ENCODE results near the gene CPB2. TPM values are rescaled to one million over a fixed set of nuclear protein-coding genes. Genes with fewer than 3 reads are reported as not detected.

Gene CPB2
- total and polyA plus RNA-seq, 4 donors: not detected

GRCh38 chr13:46010148-46010547, 94.7 kb downstream of the CPB2 start:
- H3K27me3 ChIP-seq (ENCODE audit: control insufficient read depth in 1 of 2, insufficient read depth in 2 of 2, low read length in 1 of 2): no peaks in the 10 kb centered on the region
- intact Hi-C loops (cut with DNase I): no loop called here
- peaks cover 0 to 2% of the 10 kb centered on the region in 2 donors for H3K36me3 ChIP-seq (ENCODE audit: control insufficient read depth in 1 of 2, insufficient read depth in 2 of 2, low read length in 1 of 2)
- WGBS, 2 donors: 88% methylated on average over 6 of the region's 6 CpGs
- H3K9me3 ChIP-seq (ENCODE audit: control insufficient read depth, low read length): no peaks in the 10 kb centered on the region
- no peaks in the 10 kb centered on the region for H3K4me1 ChIP-seq (ENCODE audit: control insufficient read depth in 1 of 2, insufficient read depth in 2 of 2, low read length in 2 of 2)
- DNase-seq: no peak
- H3K4me3 ChIP-seq (ENCODE audit: low read length in 2 of 2): no peak overlapping the region
- ATAC-seq (ENCODE audit: low FRiP score): no peak
- H3K27ac ChIP-seq (ENCODE audit: low read depth in 1 of 2, low read length in 2 of 2): no peak overlapping the region

GRCh38 chr13:46008631-46009030, 96.2 kb downstream of the CPB2 start:
- no peak overlapping the region for H3K27ac ChIP-seq (ENCODE audit: low read depth in 1 of 2, low read length in 2 of 2)
- intact Hi-C loops (cut with DNase I): no loop called here
- peaks cover 0 to 2% of the 10 kb centered on the region in 2 donors for H3K36me3 ChIP-seq (ENCODE audit: control insufficient read depth in 1 of 2, insufficient read depth in 2 of 2, low read length in 1 of 2)
- no peaks in the 10 kb centered on the region for H3K4me1 ChIP-seq (ENCODE audit: control insufficient read depth in 1 of 2, insufficient read depth in 2 of 2, low read length in 2 of 2)
- H3K4me3 ChIP-seq (ENCODE audit: low read length in 2 of 2): no peak overlapping the region
- H3K9me3 ChIP-seq (ENCODE audit: control insufficient read depth, low read length): no peaks in the 10 kb centered on the region
- WGBS, 2 donors: 99 to 100% methylated on average over 2 of the region's 2 CpGs
- H3K27me3 ChIP-seq (ENCODE audit: control insufficient read depth in 1 of 2, insufficient read depth in 2 of 2, low read length in 1 of 2): no peaks in the 10 kb centered on the region
- ATAC-seq (ENCODE audit: low FRiP score) (no peak), DNase-seq (no peak)

- ATAC-seq (ENCODE audit: low FRiP score): no peak
- H3K36me3 ChIP-seq (ENCODE audit: control insufficient read depth in 1 of 2, insufficient read depth in 2 of 2, low read length in 1 of 2): no peaks in the 10 kb centered on the region
- WGBS, 2 donors: 89 to 90% methylated on average over 6 of the region's 6 CpGs
These were observed 98.0 kb downstream of the CPB2 start for GRCh38 chr13:46006688-46007452.

GRCh38 chr13:46004491-46004890, 100.3 kb downstream of the CPB2 start:
- H3K36me3 ChIP-seq (ENCODE audit: control insufficient read depth in 1 of 2, insufficient read depth in 2 of 2, low read length in 1 of 2): peaks cover 0 to 2% of the 10 kb centered on the region in 2 donors
- ATAC-seq (ENCODE audit: low FRiP score) (no peak), DNase-seq (no peak)
- intact Hi-C loops (cut with DNase I): no loop called here
- no peaks in the 10 kb centered on the region for H3K27me3 ChIP-seq (ENCODE audit: control insufficient read depth in 1 of 2, insufficient read depth in 2 of 2, low read length in 1 of 2)
- WGBS, 2 donors: 99 to 100% methylated on average over 1 of the region's 1 CpG
- H3K27ac ChIP-seq (ENCODE audit: low read depth in 1 of 2, low read length in 2 of 2): no peak overlapping the region
- H3K4me1 ChIP-seq (ENCODE audit: control insufficient read depth in 1 of 2, insufficient read depth in 2 of 2, low read length in 2 of 2): no peaks in the 10 kb centered on the region
- H3K9me3 ChIP-seq (ENCODE audit: control insufficient read depth, low read length): no peaks in the 10 kb centered on the region
- H3K4me3 ChIP-seq (ENCODE audit: low read length in 2 of 2): no peak overlapping the region

More at GRCh38 chr13:46006688-46007452, 98.0 kb downstream of the CPB2 start:
- no peaks in the 10 kb centered on the region for H3K4me1 ChIP-seq (ENCODE audit: control insufficient read depth in 1 of 2, insufficient read depth in 2 of 2, low read length in 2 of 2)
- H3K27ac ChIP-seq (ENCODE audit: low read depth in 1 of 2, low read length in 2 of 2): no peak overlapping the region
- no peaks in the 10 kb centered on the region for H3K9me3 ChIP-seq (ENCODE audit: control insufficient read depth, low read length)
- no peaks in the 10 kb centered on the region for H3K27me3 ChIP-seq (ENCODE audit: control insufficient read depth in 1 of 2, insufficient read depth in 2 of 2, low read length in 1 of 2)
- no peak overlapping the region for H3K4me3 ChIP-seq (ENCODE audit: low read length in 2 of 2)
- DNase-seq: no peak
- intact Hi-C loops (cut with DNase I): no loop called here

Other genes starting within 250 kb of the CPB2 start
- 10 to 100 TPM; 55.9 to 57.0 TPM for gene ZC3H13, start 52.3 kb downstream of the CPB2 start, total RNA-seq
- 10 to 100 TPM; 14.1 to 15.9 TPM for gene ZC3H13, start 52.3 kb downstream of the CPB2 start, polyA plus RNA-seq
- gene LCP1, start 77.1 kb upstream of the CPB2 start, total RNA-seq: 10 to 100 TPM; 74.7 to 76.5 TPM
- gene LCP1, start 77.1 kb upstream of the CPB2 start, polyA plus RNA-seq: 10 to 100 TPM in 1 of 2 donors, 1 to 10 TPM in 1; 6.2 to 36.2 TPM
- gene LRRC63, start 106.9 kb upstream of the CPB2 start, total RNA-seq: under 1 TPM in 1 of 2 donors, not detected in 1; 0.99 TPM
- under 1 TPM in 1 of 2 donors, not detected in 1; 0.15 TPM for gene LRRC63, start 106.9 kb upstream of the CPB2 start, polyA plus RNA-seq